Ishikawa (cell line): ENCODE results near the gene DOP1B.

Experiments used
- CEBPB ChIP-seq: IDR thresholded peaks from 2 replicates; pipeline ENCODE4 v1.6.1; 2012
- EGR1 ChIP-seq: IDR thresholded peaks from 2 replicates; pipeline ENCODE4 v1.6.1; 2012
- EP300 ChIP-seq: IDR thresholded peaks from 2 replicates; pipeline ENCODE4 v1.6.1; 2012; ENCODE audit warnings: borderline replicate concordance
- FOXM1 ChIP-seq: IDR thresholded peaks from 2 replicates; pipeline ENCODE4 v1.6.1; 2012; ENCODE audit warnings: low read depth, borderline replicate concordance
- MAX ChIP-seq: IDR thresholded peaks from 2 replicates; pipeline ENCODE4 v1.6.1; 2012
- TEAD4 ChIP-seq: IDR thresholded peaks from 2 replicates; pipeline ENCODE4 v1.6.1; 2012
- TF ChIP-seq, protein P1 (sequence below): IDR thresholded peaks from 2 replicates; pipeline ENCODE4 v1.6.1; 2012

DNA sequence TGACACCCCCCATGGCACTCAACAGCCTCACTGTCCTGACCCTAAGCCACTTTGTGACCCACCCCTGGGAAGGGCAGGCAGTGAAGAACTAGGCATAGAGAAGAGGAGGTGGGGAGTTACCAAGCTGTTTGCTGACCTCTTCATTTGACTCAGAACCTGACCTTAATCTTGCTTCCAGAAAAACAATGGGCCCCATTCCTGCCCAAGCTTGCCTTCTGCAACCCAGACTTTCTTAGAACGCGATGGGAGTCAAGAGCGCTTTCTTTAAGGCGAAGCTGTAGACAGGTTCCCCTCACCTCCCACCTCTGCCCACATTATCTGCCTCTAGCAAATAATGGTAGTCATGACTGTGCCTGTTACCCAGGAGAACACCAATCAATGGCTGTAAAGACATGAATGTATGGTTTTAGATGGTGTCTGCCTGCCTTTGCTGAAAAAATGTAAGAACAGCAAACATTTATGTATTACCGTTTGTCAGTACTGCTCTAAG lies 30.0 kb upstream of the DOP1B start:
- TF ChIP-seq, protein P1, sequence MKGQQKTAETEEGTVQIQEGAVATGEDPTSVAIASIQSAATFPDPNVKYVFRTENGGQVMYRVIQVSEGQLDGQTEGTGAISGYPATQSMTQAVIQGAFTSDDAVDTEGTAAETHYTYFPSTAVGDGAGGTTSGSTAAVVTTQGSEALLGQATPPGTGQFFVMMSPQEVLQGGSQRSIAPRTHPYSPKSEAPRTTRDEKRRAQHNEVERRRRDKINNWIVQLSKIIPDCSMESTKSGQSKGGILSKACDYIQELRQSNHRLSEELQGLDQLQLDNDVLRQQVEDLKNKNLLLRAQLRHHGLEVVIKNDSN = no peak
- TF ChIP-seq FOXM1 = no peak
- TF ChIP-seq EP300 = no peak
- no peak for TF ChIP-seq CEBPB
- TF ChIP-seq MAX = no peak
- TF ChIP-seq EGR1 = no peak
- TF ChIP-seq TEAD4 = no peak
